CD4-positive, CD25-positive, alpha-beta regulatory T cell (primary cell): ENCODE measurements around the gene FSTL3. TPM values are rescaled to one million over a fixed set of nuclear protein-coding genes. Genes with fewer than 3 reads are reported as not detected.

Source experiments
- ATAC-seq, 2 donors: fragments of 150-1000 bp; cut with Tn5 transposase; one replicate each; pipeline ENCODE4 v1.10.0; 2021; ENCODE audit warnings: low read depth in 2 of 2, moderate number of reproducible peaks in 2 of 2, moderate library complexity in 1 of 2
- DNase-seq, 3 donors: peaks; one replicate each; pipeline versions ENCODE4 v3.0.0 to v3.0.0-alpha.2; 2012 to 2022; ENCODE audit warnings: mixed read lengths in 1 of 3
- H3K27ac ChIP-seq: one replicate; pipeline ENCODE4 v1.7.0; 2013; ENCODE audit warnings: mild to moderate bottlenecking, low read length; ENCODE audit not compliant: insufficient read depth, poor library complexity, severe bottlenecking
- H3K27me3 ChIP-seq: one replicate; pipeline ENCODE4 v1.7.0; 2013; ENCODE audit warnings: low read length; ENCODE audit not compliant: control insufficient read depth, insufficient read depth
- H3K36me3 ChIP-seq: one replicate; pipeline ENCODE4 v1.7.0; 2013; ENCODE audit warnings: mild to moderate bottlenecking, low read length, moderate library complexity; ENCODE audit not compliant: control insufficient read depth, insufficient read depth
- H3K4me1 ChIP-seq: 2 replicates; pipeline ENCODE4 v1.7.0; 2013; ENCODE audit warnings: mild to moderate bottlenecking, low read length; ENCODE audit not compliant: insufficient read depth, control insufficient read depth, poor library complexity, severe bottlenecking
- H3K4me3 ChIP-seq: one replicate; pipeline ENCODE4 v1.7.0; 2013; ENCODE audit warnings: low read depth, mild to moderate bottlenecking, low read length, moderate library complexity
- H3K9me3 ChIP-seq, 2 experiments: 1 replicate in 1 of 2; 2 replicates in 1 of 2; pipeline ENCODE4 v1.7.0; 2013; ENCODE audit warnings: low read length in 2 of 2, mild to moderate bottlenecking in 1 of 2, moderate library complexity in 1 of 2; ENCODE audit not compliant: control insufficient read depth in 2 of 2
- H3K27ac Mint-ChIP-seq, 3 donors: one replicate each; pipeline ENCODE4 v1.8.0; 2020 to 2022; ENCODE audit warnings: mild to moderate bottlenecking in 3 of 3, mixed read lengths in 3 of 3, moderate library complexity in 2 of 3
- H3K27me3 Mint-ChIP-seq: one replicate; pipeline ENCODE4 v1.8.0; 2022; ENCODE audit warnings: mild to moderate bottlenecking, mixed read lengths
- H3K36me3 Mint-ChIP-seq: one replicate; pipeline ENCODE4 v1.8.0; 2020; ENCODE audit warnings: mixed read lengths
- H3K4me1 Mint-ChIP-seq, 4 donors: one replicate each; pipeline ENCODE4 v1.8.0; 2020 to 2022; ENCODE audit warnings: mixed read lengths in 4 of 4, mild to moderate bottlenecking in 1 of 4
- H3K4me3 Mint-ChIP-seq, 4 donors: one replicate each; pipeline ENCODE4 v1.8.0; 2020 to 2022; ENCODE audit warnings: mild to moderate bottlenecking in 4 of 4, mixed read lengths in 4 of 4, moderate library complexity in 3 of 4
- H3K9me3 Mint-ChIP-seq, 7 donors: one replicate each; pipeline ENCODE4 v1.8.0; 2020 to 2022; ENCODE audit warnings: mixed read lengths in 7 of 7, mild to moderate bottlenecking in 3 of 7, moderate library complexity in 2 of 7
- polyA plus RNA-seq, 4 donors: library from polyadenylated mRNA; unstranded; fragments of 300-500 nt; fragmentation: Illumina TruSeq; gene quantifications; one replicate each; pipeline ENCODE4 v1.2.3, GENCODE V29; 2021
- total RNA-seq: library from RNA; stranded (reverse); gene quantifications from one replicate; pipeline ENCODE4 v1.2.3, GENCODE V29; 2022

The FSTL3 gene
- total and polyA plus RNA-seq, 5 donors from 2014 or later, result 0.55 to 2.1 (median 0.64) TPM

- no peak for DNase-seq
- H3K9me3 Mint-ChIP-seq, result peaks cover 0 to 5% (median 0%) of the 10 kb centered on the region in 7 donors
- Histone ChIP-seq H3K27me3 (no peaks in the 10 kb centered on the region), H3K4me1 (no peaks in the 10 kb centered on the region), H3K36me3 (no peaks in the 10 kb centered on the region), H3K9me3 (no peaks in the 10 kb centered on the region), H3K27ac (no peak overlapping the region), H3K4me3 (no peak overlapping the region)
- no peak overlapping the region for H3K27ac Mint-ChIP-seq
- no peaks in the 10 kb centered on the region for H3K36me3 Mint-ChIP-seq
- no peaks in the 10 kb centered on the region for H3K4me1 Mint-ChIP-seq
- H3K27me3 Mint-ChIP-seq, result no peaks in the 10 kb centered on the region
- peak overlapping the region in 1 of 4 donors; percentile 63 for H3K4me3 Mint-ChIP-seq
- no peak for ATAC-seq
Measured at GRCh38 chr19:686589-687297, 10.6 kb downstream of the FSTL3 start.

GRCh38 chr19:687569-688166 is 11.5 kb downstream of the FSTL3 start:
- Mint-ChIP-seq H3K27me3 (no peaks in the 10 kb centered on the region), H3K4me1 (no peaks in the 10 kb centered on the region), H3K9me3 (peaks cover 0 to 5% (median 0%) of the 10 kb centered on the region in 7 donors), H3K4me3 (no peak overlapping the region), H3K27ac (no peak overlapping the region), H3K36me3 (no peaks in the 10 kb centered on the region)
- H3K4me3 ChIP-seq, result no peak overlapping the region
- H3K9me3 ChIP-seq, result no peaks in the 10 kb centered on the region
- ATAC-seq (no peak), DNase-seq (no peak)
- H3K27ac ChIP-seq, result no peak overlapping the region
- H3K4me1 ChIP-seq, result no peaks in the 10 kb centered on the region
- H3K36me3 ChIP-seq, result no peaks in the 10 kb centered on the region
- H3K27me3 ChIP-seq, result no peaks in the 10 kb centered on the region

GRCh38 chr19:688214-688613 is 12.0 kb downstream of the FSTL3 start:
- no peak overlapping the region for H3K27ac Mint-ChIP-seq
- Histone ChIP-seq H3K27ac (no peak overlapping the region), H3K27me3 (no peaks in the 10 kb centered on the region), H3K4me1 (no peaks in the 10 kb centered on the region), H3K36me3 (no peaks in the 10 kb centered on the region), H3K9me3 (no peaks in the 10 kb centered on the region), H3K4me3 (no peak overlapping the region)
- H3K27me3 Mint-ChIP-seq, result no peaks in the 10 kb centered on the region
- no peaks in the 10 kb centered on the region for H3K36me3 Mint-ChIP-seq
- no peaks in the 10 kb centered on the region for H3K4me1 Mint-ChIP-seq
- H3K4me3 Mint-ChIP-seq, result no peak overlapping the region
- no peak for ATAC-seq
- H3K9me3 Mint-ChIP-seq, result peaks cover 0 to 5% (median 0%) of the 10 kb centered on the region in 7 donors
- no peak for DNase-seq

GRCh38 chr19:688992-689391 is 12.8 kb downstream of the FSTL3 start:
- Histone ChIP-seq H3K36me3 (no peaks in the 10 kb centered on the region), H3K9me3 (no peaks in the 10 kb centered on the region), H3K27me3 (no peaks in the 10 kb centered on the region), H3K4me3 (no peak overlapping the region), H3K27ac (no peak overlapping the region), H3K4me1 (no peaks in the 10 kb centered on the region)
- ATAC-seq (no peak), DNase-seq (no peak)
- peaks cover 0 to 5% (median 0%) of the 10 kb centered on the region in 7 donors for H3K9me3 Mint-ChIP-seq
- H3K36me3 Mint-ChIP-seq, result no peaks in the 10 kb centered on the region
- H3K4me3 Mint-ChIP-seq, result peak overlapping the region in 1 of 4 donors; percentile 63
- H3K27ac Mint-ChIP-seq, result no peak overlapping the region
- H3K27me3 Mint-ChIP-seq, result no peaks in the 10 kb centered on the region
- no peaks in the 10 kb centered on the region for H3K4me1 Mint-ChIP-seq

- H3K9me3 Mint-ChIP-seq, result peaks cover 0 to 5% (median 0%) of the 10 kb centered on the region in 7 donors
- H3K4me3 Mint-ChIP-seq, result no peak overlapping the region
- no peaks in the 10 kb centered on the region for H3K36me3 ChIP-seq
- peaks cover under 1% of the 10 kb centered on the region for H3K4me1 ChIP-seq
- peaks cover 6% of the 10 kb centered on the region for H3K27me3 Mint-ChIP-seq
- no peak for ATAC-seq
- no peak overlapping the region for H3K4me3 ChIP-seq
- no peaks in the 10 kb centered on the region for H3K36me3 Mint-ChIP-seq
- H3K27ac Mint-ChIP-seq, result no peak overlapping the region
- no peak for DNase-seq
- no peaks in the 10 kb centered on the region for H3K9me3 ChIP-seq
- H3K4me1 Mint-ChIP-seq, result no peaks in the 10 kb centered on the region
- no peaks in the 10 kb centered on the region for H3K27me3 ChIP-seq
- no peak overlapping the region for H3K27ac ChIP-seq
Measured at GRCh38 chr19:690203-690602, 14.0 kb downstream of the FSTL3 start.

- Mint-ChIP-seq H3K27me3 (peaks cover 23% of the 10 kb centered on the region), H3K4me1 (peaks cover 0 to 4% (median 0%) of the 10 kb centered on the region in 4 donors), H3K4me3 (no peak overlapping the region), H3K36me3 (no peaks in the 10 kb centered on the region), H3K27ac (no peak overlapping the region), H3K9me3 (no peaks in the 10 kb centered on the region)
- no peaks in the 10 kb centered on the region for H3K9me3 ChIP-seq
- no peak overlapping the region for H3K4me3 ChIP-seq
- DNase-seq, result no peak
- ATAC-seq, result no peak
- H3K36me3 ChIP-seq, result no peaks in the 10 kb centered on the region
- H3K4me1 ChIP-seq, result peaks cover 6% of the 10 kb centered on the region
- no peak overlapping the region for H3K27ac ChIP-seq
- H3K27me3 ChIP-seq, result no peaks in the 10 kb centered on the region
Measured at GRCh38 chr19:694481-695351, 18.5 kb downstream of the FSTL3 start.

GRCh38 chr19:695352-695949 is 19.3 kb downstream of the FSTL3 start, which contains the start of gene PRSS57:
TSS of gene PRSS57 (minus strand) at chr19:695452. CDS start at chr19:695430, 22 bp downstream.
- H3K4me3 ChIP-seq, result no peak within 1 kb of the TSS
- H3K9me3 ChIP-seq, result no peaks in the 10 kb centered on the region
- no peaks in the 10 kb centered on the region for H3K36me3 Mint-ChIP-seq
- no peak within 1 kb of the TSS for H3K4me3 Mint-ChIP-seq
- peaks cover 6% of the 10 kb centered on the region for H3K4me1 ChIP-seq
- no peaks in the 10 kb centered on the region for H3K9me3 Mint-ChIP-seq
- DNase-seq (no peak), ATAC-seq (no peak)
- H3K36me3 ChIP-seq, result no peaks in the 10 kb centered on the region
- no peaks in the 10 kb centered on the region for H3K27me3 ChIP-seq
- H3K27me3 Mint-ChIP-seq, result peaks cover 23% of the 10 kb centered on the region
- peaks cover 0 to 4% (median 0%) of the 10 kb centered on the region in 4 donors for H3K4me1 Mint-ChIP-seq
- no peak within 1 kb of the TSS for H3K27ac Mint-ChIP-seq
- no peak within 1 kb of the TSS for H3K27ac ChIP-seq
